Gastrocnemius medialis (tissue), 4 donors: ENCODE data around the gene MFSD8. TPM values are rescaled to one million over a fixed set of nuclear protein-coding genes. Genes with fewer than 3 reads are reported as not detected.
"Not testable (repeated sequence)": the region's sequence is repeated elsewhere in the genome, so short reads cannot be mapped to it uniquely, and the experiment has no call there.

Experiments used
- ATAC-seq, 2 donors: fragments of 150-250 bp; one replicate each; pipeline ENCODE4 v1.9.1; 2016
- DNase-seq, 2 donors: peaks; one replicate each; pipeline ENCODE4 v3.0.0-alpha.2; 2019
- H3K27ac ChIP-seq, 4 donors: fragments of 200-600 bp; sonication (generic); 1 replicate in 1 of 4; 2 replicates in 3 of 4; pipeline ENCODE4 v1.5.1; 2016 to 2018; ENCODE audit warnings: mild to moderate bottlenecking in 2 of 4, moderate library complexity in 1 of 4
- H3K27me3 ChIP-seq, 3 donors: fragments of 200-600 bp; sonication (generic) in 2 of 3; 1 replicate in 1 of 3; 2 replicates in 2 of 3; pipeline versions ENCODE4 v1.5.1 to v1.6.0; 2016 to 2019; ENCODE audit warnings: mild to moderate bottlenecking in 1 of 3, moderate library complexity in 1 of 3
- H3K36me3 ChIP-seq, 2 donors: fragments of 200-600 bp; sonication (generic) in 1 of 2; one replicate each; pipeline ENCODE4 v1.5.1; 2017 to 2018
- H3K4me1 ChIP-seq, 2 donors: fragments of 200-600 bp; sonication (generic) in 1 of 2; one replicate each; pipeline ENCODE4 v1.5.1; 2016 to 2017; ENCODE audit warnings: mild to moderate bottlenecking in 2 of 2
- H3K4me3 ChIP-seq, 4 donors: fragments of 200-600 bp; sonication (generic) in 3 of 4; 1 replicate in 1 of 4; 2 replicates in 3 of 4; pipeline ENCODE4 v1.5.1; 2016 to 2019; ENCODE audit warnings: mild to moderate bottlenecking in 2 of 4
- H3K9me3 ChIP-seq, 3 donors: fragments of 200-600 bp; sonication (generic) in 2 of 3; 1 replicate in 1 of 3; 2 replicates in 2 of 3; pipeline ENCODE4 v1.5.1; 2016 to 2019
- POLR2A ChIP-seq, 2 donors: fragments of 450-650 bp; IDR thresholded peaks; one replicate each; pipeline ENCODE4 v1.6.1; 2017; ENCODE audit warnings: antibody characterized with exemption in 2 of 2, mild to moderate bottlenecking in 2 of 2, moderate library complexity in 2 of 2
- in situ Hi-C, 4 donors: fragments of 200-750 bp; cut with MboI; loops; one replicate each; pipeline versions ENCODE4 v1.15.0 to v1.8.0; 2017; ENCODE audit warnings: low sequenced_read_pairs in 4 of 4
- intact Hi-C: fragments of 100-400 bp; cut with DNase I; formaldehyde crosslinking; loops from one replicate; pipeline ENCODE4 v1.15.1; 2023; ENCODE audit warnings: low total_unique reads
- total RNA-seq, 4 donors: library from RNA; depleted of rRNA; stranded (reverse); fragments of >200 nt; gene quantifications; one replicate each; pipeline versions ENCODE4 v1.1.0 to v1.2.3, GENCODE V29; 2016
- TF ChIP-seq, protein P1 (sequence below), 5 experiments: fragments of 450-650 bp in 3 of 5; fragments of 200-600 bp in 2 of 5; sonication (generic) in 2 of 5; IDR thresholded peaks in 4 of 5; conservative IDR thresholded peaks in 1 of 5; 1 replicate in 4 of 5; 2 replicates in 1 of 5; pipeline ENCODE4 v1.5.1; 2016 to 2019; ENCODE audit warnings: antibody characterized with exemption in 5 of 5, mild to moderate bottlenecking in 3 of 5, moderate library complexity in 3 of 5

Gene MFSD8
- total RNA-seq, 4 donors from 2014 or later: 5.6 to 13.2 (median 7.5) TPM

DNA sequence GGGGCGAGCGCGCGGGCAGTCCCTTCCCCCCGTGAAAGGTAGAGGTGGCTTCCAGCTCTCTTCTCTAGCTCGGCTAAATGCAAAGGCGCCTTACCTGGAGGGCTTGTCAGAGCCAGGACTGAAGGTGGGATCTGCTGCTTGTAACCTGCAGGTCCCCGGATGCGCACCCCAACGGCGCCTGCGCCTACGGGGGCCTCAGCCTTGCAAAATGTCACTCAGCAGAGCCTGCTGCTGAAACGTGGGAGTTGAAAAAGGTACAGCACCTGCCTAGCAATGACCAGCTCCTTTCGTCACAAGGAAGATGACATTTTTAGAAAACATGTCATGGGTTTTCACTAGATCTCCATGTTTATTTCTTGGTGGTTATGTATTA lies 816 bp upstream of the MFSD8 start:
- peak; percentile 13 to 17 for ATAC-seq
- in situ Hi-C loops: loop anchor here in 3 of 4 donors (10.0 to 25.0 kb wide), 3 partner anchors 99 to 328 kb away; partner anchors contain the start of genes INTU (in 2 of the 3), HSPA4L (in 1 of the 3) and LARP1B (in 1 of the 3)
- H3K4me1 ChIP-seq: peaks cover 8 to 18% of the 10 kb centered on the region in 2 donors

DNA sequence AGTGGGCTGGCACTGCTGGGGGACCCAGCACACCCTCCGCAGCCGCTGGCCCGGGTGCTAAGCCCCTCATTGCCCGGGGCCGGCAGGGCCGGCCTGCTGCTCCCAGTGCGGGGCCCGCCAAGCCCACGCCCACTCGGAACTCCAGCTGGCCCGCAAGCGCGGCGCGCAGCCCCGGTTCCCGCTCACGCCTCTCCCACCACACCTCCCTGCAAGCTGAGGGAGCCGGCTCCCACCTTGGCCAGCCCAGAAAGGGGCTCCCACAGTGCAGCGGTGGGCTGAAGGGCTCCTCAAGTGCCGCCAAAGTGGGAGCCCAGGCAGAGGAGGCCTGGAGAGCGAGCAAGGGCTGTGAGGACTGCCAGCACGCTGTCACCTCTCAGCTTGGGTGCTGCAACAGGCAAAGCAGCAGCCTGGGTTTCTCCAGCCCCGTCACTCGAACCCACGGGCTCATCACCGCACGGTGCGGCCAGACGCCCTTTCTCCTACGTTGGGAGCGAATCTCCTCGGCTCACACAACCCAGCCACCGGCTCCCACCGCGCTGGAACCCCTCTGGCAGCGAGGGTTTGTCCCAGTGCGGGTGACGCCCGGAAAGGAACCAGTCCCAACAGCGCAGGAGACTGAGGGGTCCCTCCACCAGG lies 429 bp downstream of the MFSD8 start:
- intact Hi-C loops (loop anchor here (1.0 to 10.0 kb wide), 5 partner anchors 82 to 330 kb away; partner anchors contain the start of genes HSPA4L, INTU, LARP1B and PGRMC2), in situ Hi-C loops (loop anchor here in 3 of 4 donors (10.0 to 25.0 kb wide), 3 partner anchors 100 to 327 kb away; partner anchors contain the start of genes INTU (in 2 of the 3), HSPA4L (in 1 of the 3) and LARP1B (in 1 of the 3))
- ATAC-seq: peak; percentile 25 to 37
- H3K9me3 ChIP-seq, H3K27me3 ChIP-seq, H3K36me3 ChIP-seq: not testable (repeated sequence)
- DNase-seq: peak in 1 of 2 donors; percentile 6
- Histone ChIP-seq H3K4me1 (peaks cover 8 to 18% of the 10 kb centered on the region in 2 donors), H3K4me3 (peak overlapping the region; percentile 78 to 93 (median 86)), H3K27ac (peak overlapping the region; percentile 95 to 99 (median 97))

More for the DNA sequence above, 816 bp upstream of the MFSD8 start:
- Histone ChIP-seq H3K27ac (peak overlapping the region; percentile 95 to 99 (median 97)), H3K27me3 (no peaks in the 10 kb centered on the region), H3K9me3 (no peaks in the 10 kb centered on the region), H3K4me3 (peak overlapping the region; percentile 78 to 93 (median 86)), H3K36me3 (no peaks in the 10 kb centered on the region)
- intact Hi-C loops: loop anchor here (1.0 to 10.0 kb wide), 5 partner anchors 83 to 331 kb away; partner anchors contain the start of genes HSPA4L, INTU, LARP1B and PGRMC2
- no peak for TF ChIP-seq POLR2A (IDR thresholded peaks at IDR 0.05)
- TF ChIP-seq, protein P1, sequence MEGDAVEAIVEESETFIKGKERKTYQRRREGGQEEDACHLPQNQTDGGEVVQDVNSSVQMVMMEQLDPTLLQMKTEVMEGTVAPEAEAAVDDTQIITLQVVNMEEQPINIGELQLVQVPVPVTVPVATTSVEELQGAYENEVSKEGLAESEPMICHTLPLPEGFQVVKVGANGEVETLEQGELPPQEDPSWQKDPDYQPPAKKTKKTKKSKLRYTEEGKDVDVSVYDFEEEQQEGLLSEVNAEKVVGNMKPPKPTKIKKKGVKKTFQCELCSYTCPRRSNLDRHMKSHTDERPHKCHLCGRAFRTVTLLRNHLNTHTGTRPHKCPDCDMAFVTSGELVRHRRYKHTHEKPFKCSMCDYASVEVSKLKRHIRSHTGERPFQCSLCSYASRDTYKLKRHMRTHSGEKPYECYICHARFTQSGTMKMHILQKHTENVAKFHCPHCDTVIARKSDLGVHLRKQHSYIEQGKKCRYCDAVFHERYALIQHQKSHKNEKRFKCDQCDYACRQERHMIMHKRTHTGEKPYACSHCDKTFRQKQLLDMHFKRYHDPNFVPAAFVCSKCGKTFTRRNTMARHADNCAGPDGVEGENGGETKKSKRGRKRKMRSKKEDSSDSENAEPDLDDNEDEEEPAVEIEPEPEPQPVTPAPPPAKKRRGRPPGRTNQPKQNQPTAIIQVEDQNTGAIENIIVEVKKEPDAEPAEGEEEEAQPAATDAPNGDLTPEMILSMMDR (IDR thresholded peaks at IDR 0.05 in 4 of 5, conservative IDR thresholded peaks at IDR 0.05 in 1 of 5): no peak
- DNase-seq: peak; percentile 10 to 51

DNA sequence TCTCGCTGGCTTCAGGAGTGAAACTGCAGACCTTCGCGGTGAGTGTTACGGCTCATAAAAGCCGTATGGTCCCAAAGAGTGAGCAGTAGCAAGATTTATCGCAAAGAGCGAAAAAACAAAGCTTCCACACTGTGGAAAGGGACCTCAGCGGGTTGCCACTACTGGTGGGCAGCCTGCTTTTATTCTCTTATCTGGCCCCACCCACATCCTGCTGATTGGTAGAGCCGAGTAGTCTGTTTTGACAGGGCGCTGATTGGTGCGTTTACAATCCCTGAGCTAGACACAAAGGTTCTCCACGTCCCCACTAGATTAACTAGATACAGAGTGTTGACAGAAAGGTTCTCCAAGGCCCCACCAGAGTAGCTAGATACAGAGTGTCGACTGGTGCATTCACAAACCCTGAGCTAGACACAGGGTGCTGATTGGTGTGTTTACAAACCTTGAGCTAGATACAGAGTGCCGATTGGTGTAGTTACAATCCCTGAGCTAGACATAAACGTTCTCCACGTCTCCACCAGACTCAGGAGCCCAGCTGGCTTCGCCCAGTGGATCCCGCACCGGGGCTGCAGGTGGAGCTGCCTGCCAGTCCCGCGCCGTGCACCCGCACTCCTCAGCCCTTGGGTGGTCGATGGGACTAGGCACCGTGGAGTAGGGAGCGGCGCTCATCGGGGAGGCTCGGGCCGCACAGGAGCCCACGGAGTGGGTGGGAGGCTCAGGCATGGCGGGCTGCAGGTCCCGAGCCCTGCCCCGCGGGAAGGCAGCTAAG lies 1.2 kb downstream of the MFSD8 start:
- Histone ChIP-seq H3K4me3 (peak overlapping the region; percentile 78 to 93 (median 86)), H3K27ac (peak overlapping the region; percentile 95 to 99 (median 97)), H3K4me1 (peaks cover 8 to 13% of the 10 kb centered on the region in 2 donors)
- H3K9me3 ChIP-seq, ATAC-seq, H3K27me3 ChIP-seq, H3K36me3 ChIP-seq, DNase-seq: not testable (repeated sequence)
- intact Hi-C loops: loop anchor here (2.0 to 10.0 kb wide), 2 partner anchors 97 to 329 kb away; partner anchors contain the start of genes INTU and LARP1B
- in situ Hi-C loops: loop anchor here in 3 of 4 donors (10.0 to 25.0 kb wide), 3 partner anchors 101 to 327 kb away; partner anchors contain the start of genes INTU (in 2 of the 3), HSPA4L (in 1 of the 3) and LARP1B (in 1 of the 3)

DNA sequence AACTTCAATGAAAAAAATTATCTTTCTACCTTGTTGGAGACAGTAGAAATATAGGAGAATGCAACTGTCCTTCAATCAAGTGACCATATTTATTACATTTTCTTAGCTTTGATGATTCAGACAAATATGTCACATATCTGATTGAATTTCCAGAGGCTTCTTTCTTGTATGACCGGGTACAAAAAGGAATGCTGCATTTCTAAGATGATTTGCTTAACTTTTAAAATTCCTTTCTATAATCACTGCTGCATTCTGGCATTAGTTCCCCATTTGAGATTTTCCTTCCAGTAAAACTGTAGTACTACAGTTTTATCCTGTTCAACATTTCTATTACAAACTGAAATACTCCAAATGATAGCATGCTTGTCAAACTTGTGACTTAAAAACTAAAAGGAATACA lies 5.2 kb downstream of the MFSD8 start:
- no peak for TF ChIP-seq POLR2A (IDR thresholded peaks at IDR 0.05)
- TF ChIP-seq, protein P1 (IDR thresholded peaks at IDR 0.05 in 4 of 5, conservative IDR thresholded peaks at IDR 0.05 in 1 of 5): no peak
- intact Hi-C loops (loop anchor here (10.0 kb wide), 1 partner anchor 325 kb away; the partner anchor contains the start of gene INTU), in situ Hi-C loops (loop anchor here in 3 of 4 donors (10.0 to 25.0 kb wide), 3 partner anchors 105 to 322 kb away; partner anchors contain the start of genes INTU (in 2 of the 3), HSPA4L (in 1 of the 3) and LARP1B (in 1 of the 3))
- H3K4me1 ChIP-seq: peaks cover 4 to 6% of the 10 kb centered on the region in 2 donors
- H3K4me3 ChIP-seq: no peak overlapping the region
- no peaks in the 10 kb centered on the region for H3K27me3 ChIP-seq
- DNase-seq: no peak
- no peak overlapping the region for H3K27ac ChIP-seq
- H3K36me3 ChIP-seq: peaks cover 0 to 8% of the 10 kb centered on the region in 2 donors
- no peaks in the 10 kb centered on the region for H3K9me3 ChIP-seq
- ATAC-seq: no peak

DNA sequence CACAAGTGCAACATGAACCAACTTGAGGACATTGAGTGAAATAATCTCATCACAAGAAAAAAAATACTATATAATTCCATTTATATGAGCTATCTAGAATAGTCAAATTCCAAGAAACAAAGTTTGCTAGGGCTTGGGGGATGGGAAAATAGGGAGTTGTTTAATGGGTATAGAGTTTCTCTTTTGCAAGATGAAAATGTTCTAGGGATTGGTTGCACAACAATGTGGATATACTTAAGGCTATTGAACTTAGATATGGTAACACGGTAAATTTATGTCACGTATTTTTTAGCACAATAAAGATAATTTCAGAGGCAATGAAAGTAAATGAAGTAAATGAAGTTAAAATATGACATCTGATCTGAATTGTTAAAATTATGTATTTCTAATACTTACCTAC lies 7.9 kb downstream of the MFSD8 start:
- peak; percentile 91 to 96 for ATAC-seq
- TF ChIP-seq POLR2A (IDR thresholded peaks at IDR 0.05): no peak
- TF ChIP-seq, protein P1 (IDR thresholded peaks at IDR 0.05 in 4 of 5, conservative IDR thresholded peaks at IDR 0.05 in 1 of 5): no peak
- intact Hi-C loops: no loop called here
- in situ Hi-C loops: loop anchor here in 3 of 4 donors (25.0 kb wide), 2 partner anchors 170 to 320 kb away; partner anchors contain the start of genes INTU (in 2 of the 3) and HSPA4L (in 1 of the 3)
- Histone ChIP-seq H3K27ac (peak overlapping the region; percentile 1 to 46 (median 30)), H3K4me3 (no peak overlapping the region), H3K27me3 (no peaks in the 10 kb centered on the region), H3K36me3 (peaks cover 0 to 8% of the 10 kb centered on the region in 2 donors), H3K9me3 (no peaks in the 10 kb centered on the region), H3K4me1 (peaks cover 4 to 6% of the 10 kb centered on the region in 2 donors)
- no peak for DNase-seq
